ENCODE results near the gene GLI1.
A peak's percentile ranks its signal among the peaks of the same experiment; 100 is the strongest.

GLI1 gene

DNA sequence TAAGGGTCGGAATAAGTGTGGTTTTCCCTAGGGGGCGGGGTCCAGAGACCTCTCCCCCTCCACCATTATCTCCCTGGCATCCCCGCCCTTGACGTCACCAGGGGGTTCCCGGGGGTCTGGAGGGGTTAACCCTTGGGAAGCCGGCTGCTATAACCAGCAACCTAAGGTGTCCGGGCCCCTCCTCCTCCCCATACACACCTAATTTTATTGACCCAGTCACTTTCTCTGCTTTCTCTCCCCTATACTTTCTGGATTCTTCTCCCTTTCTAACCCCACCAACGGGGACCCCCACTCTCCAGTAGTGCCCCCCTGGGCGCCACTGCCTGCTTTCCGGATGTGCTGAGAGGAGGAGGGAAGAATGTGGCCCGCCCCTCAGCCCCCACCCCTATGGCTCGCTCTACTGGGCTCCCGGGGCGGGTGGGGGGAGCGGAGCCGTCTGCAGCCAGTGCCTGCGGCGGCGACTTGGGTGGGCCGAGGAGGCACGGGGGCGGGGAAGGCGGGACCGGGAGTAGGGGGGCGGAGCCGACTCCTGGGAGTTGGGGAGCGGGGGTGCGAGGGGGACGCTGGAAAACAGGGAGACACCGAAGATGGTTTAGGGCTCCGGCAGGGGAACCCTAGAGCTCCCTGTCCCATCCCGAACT lies 1.8 kb downstream of the GLI1 start:
- no peak for FAIRE-seq
- no peak for TF ChIP-seq POLR2A (IDR thresholded peaks at IDR 0.05; ENCODE audit: low read depth, low read length)
- peak; percentile 54 for DNase-seq (ENCODE audit: insufficient read length, low spot score)

GRCh38 chr12:57461917-57462250 lies 2.3 kb downstream of the GLI1 start:
- TF ChIP-seq POLR2A (IDR thresholded peaks at IDR 0.05; ENCODE audit: low read depth, low read length) = no peak
- FAIRE-seq = no peak
- no peak for DNase-seq (ENCODE audit: insufficient read length, low spot score)

GRCh38 chr12:57462251-57462911 lies 2.8 kb downstream of the GLI1 start:
- TF ChIP-seq POLR2A (IDR thresholded peaks at IDR 0.05; ENCODE audit: low read depth, low read length) = no peak
- no peak for FAIRE-seq
- peak; percentile 95 for DNase-seq (ENCODE audit: insufficient read length, low spot score)

DNA sequence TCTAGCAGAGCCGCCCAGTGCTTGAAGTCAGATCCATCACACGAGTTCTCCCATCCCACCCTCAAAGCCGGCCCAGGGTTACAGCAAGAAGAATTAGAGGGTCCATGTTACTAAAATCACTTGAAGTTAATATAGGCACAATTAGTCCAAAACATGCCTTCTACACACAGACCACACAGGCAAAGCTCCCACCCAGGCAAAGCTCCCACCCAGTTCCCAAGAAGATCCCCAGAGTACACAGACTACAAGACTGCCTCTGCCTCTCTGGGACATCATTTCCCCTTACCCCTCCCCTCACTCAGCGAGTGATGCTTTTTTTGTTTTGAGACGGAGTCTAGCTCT lies 3.3 kb downstream of the GLI1 start:
- no peak for TF ChIP-seq POLR2A (IDR thresholded peaks at IDR 0.05; ENCODE audit: low read depth, low read length)
- FAIRE-seq = no peak
- no peak for DNase-seq (ENCODE audit: insufficient read length, low spot score)

DNA sequence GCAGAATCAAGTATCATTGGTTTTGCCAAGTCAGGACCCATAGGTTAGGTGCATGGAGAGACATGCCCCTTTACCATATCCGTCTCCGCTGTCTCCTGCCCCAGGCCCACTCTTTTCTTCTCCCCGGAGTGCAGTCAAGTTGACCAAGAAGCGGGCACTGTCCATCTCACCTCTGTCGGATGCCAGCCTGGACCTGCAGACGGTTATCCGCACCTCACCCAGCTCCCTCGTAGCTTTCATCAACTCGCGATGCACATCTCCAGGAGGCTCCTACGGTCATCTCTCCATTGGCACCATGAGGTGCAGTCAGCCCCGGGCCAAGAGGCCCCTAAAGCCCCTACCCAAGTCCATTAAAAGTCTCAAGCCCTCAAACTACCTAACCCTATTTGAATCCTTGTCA lies 5.0 kb downstream of the GLI1 start:
- no peak for TF ChIP-seq POLR2A (IDR thresholded peaks at IDR 0.05; ENCODE audit: low read depth, low read length)
- no peak for FAIRE-seq

DNA sequence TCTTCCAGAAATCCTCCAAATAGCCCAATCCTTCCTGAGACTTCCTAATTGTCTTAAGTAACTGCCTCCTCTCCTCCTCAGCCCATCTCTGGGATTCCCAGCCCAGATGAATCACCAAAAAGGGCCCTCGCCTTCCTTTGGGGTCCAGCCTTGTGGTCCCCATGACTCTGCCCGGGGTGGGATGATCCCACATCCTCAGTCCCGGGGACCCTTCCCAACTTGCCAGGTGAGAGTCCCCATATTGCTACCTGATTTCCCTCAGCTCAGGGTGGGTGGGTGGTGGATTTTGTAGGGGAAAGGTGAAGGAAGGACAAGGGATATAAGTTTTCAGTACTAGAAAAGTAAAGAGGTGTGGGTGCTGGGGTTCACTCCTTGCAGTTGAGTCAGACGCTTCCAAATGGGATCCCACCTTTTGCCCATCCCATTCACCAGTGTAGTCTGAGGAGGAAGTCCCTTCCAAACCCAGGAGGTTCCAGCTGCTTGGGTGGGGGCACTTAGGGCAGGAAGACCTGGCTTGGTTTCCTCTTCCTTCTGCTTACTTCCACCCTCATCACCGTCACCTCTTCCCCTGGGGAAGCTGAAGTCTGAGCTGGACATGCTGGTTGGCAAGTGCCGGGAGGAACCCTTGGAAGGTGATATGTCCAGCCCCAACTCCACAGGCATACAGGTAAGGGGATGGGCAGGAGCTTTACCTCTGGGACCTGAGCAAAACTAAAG lies 5.6 kb downstream of the GLI1 start:
- DNase-seq (ENCODE audit: insufficient read length, low spot score) (no peak), FAIRE-seq (no peak)
- no peak for TF ChIP-seq POLR2A (IDR thresholded peaks at IDR 0.05; ENCODE audit: low read depth, low read length)

More for the DNA sequence above, 5.0 kb downstream of the GLI1 start:
- DNase-seq (ENCODE audit: insufficient read length, low spot score) = no peak

DNA sequence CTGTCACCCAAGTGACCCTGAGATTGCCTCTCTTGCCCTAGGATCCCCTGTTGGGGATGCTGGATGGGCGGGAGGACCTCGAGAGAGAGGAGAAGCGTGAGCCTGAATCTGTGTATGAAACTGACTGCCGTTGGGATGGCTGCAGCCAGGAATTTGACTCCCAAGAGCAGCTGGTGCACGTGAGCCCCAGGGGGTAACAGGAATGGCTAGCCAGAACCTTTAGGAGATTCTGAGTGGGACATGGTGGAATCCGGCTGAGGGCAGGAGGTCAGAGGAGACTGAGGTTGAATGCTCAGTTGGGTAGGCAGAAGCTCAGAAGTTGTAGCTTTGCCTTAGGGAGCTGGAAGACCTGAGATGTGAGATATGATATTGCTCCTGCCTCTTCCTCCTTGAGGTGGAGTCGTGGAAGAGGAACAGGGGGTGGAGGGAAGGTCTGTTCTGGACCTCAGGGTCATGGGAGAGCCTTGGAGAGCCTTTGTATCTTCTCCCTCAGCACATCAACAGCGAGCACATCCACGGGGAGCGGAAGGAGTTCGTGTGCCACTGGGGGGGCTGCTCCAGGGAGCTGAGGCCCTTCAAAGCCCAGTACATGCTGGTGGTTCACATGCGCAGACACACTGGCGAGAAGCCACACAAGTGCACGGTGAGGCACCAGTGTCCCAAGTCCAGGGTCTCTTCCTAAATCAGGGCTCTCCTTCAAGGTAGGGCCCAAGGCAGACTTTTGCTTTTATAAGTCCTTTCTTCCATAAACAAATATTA lies 6.3 kb downstream of the GLI1 start:
- no peak for FAIRE-seq
- DNase-seq (ENCODE audit: insufficient read length, low spot score) = no peak
- TF ChIP-seq POLR2A (IDR thresholded peaks at IDR 0.05; ENCODE audit: low read depth, low read length) = no peak

GRCh38 chr12:57467212-57467874 lies 7.8 kb downstream of the GLI1 start:
- FAIRE-seq = no peak
- no peak for TF ChIP-seq POLR2A (IDR thresholded peaks at IDR 0.05; ENCODE audit: low read depth, low read length)
- DNase-seq (ENCODE audit: insufficient read length, low spot score) = no peak

GRCh38 chr12:57467915-57468314 lies 8.3 kb downstream of the GLI1 start:
- no peak for TF ChIP-seq POLR2A (IDR thresholded peaks at IDR 0.05; ENCODE audit: low read depth, low read length)
- FAIRE-seq (no peak), DNase-seq (ENCODE audit: insufficient read length, low spot score) (no peak)

DNA sequence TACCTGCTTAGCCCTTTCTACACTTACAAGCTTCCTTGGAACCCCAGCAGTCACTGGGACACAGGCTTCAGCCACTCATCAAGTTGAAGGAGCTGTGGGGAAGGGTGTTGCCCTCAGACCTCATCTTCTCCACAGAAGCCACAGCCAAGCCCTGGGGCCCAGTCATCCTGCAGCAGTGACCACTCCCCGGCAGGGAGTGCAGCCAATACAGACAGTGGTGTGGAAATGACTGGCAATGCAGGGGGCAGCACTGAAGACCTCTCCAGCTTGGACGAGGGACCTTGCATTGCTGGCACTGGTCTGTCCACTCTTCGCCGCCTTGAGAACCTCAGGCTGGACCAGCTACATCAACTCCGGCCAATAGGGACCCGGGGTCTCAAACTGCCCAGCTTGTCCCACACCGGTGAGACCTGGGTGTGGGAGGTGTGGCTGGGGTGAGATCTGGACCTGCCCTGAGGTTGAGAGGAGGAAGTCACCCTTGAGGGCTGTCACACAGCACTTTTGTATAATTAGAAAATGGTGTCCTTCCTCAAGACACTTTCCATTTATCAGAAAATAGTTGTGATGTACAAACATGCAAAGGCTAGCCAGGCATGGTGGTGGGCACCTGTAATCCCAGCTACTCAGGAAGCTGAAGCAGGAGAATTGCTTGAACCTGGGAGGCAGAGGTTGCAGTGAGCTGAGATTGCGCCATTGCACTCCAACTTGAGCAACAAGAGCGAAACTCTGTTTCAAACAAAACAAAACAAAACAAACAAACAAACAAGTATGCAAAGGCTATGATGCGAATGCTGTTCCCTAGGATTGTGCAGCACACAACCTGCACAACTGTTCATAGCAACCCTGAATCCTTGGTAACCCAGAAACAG lies 9.9 kb downstream of the GLI1 start:
- DNase-seq (ENCODE audit: insufficient read length, low spot score) (no peak), FAIRE-seq (no peak)
- TF ChIP-seq POLR2A (IDR thresholded peaks at IDR 0.05; ENCODE audit: low read depth, low read length) = no peak

GRCh38 chr12:57470286-57470969 lies 10.8 kb downstream of the GLI1 start:
- DNase-seq (ENCODE audit: insufficient read length, low spot score) = no peak
- TF ChIP-seq POLR2A (IDR thresholded peaks at IDR 0.05; ENCODE audit: low read depth, low read length) = no peak
- no peak for FAIRE-seq

DNA sequence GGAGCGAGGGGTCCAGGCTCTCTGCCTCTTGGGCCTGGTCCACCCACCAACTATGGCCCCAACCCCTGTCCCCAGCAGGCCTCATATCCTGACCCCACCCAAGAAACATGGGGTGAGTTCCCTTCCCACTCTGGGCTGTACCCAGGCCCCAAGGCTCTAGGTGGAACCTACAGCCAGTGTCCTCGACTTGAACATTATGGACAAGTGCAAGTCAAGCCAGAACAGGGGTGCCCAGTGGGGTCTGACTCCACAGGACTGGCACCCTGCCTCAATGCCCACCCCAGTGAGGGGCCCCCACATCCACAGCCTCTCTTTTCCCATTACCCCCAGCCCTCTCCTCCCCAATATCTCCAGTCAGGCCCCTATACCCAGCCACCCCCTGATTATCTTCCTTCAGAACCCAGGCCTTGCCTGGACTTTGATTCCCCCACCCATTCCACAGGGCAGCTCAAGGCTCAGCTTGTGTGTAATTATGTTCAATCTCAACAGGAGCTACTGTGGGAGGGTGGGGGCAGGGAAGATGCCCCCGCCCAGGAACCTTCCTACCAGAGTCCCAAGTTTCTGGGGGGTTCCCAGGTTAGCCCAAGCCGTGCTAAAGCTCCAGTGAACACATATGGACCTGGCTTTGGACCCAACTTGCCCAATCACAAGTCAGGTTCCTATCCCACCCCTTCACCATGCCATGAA lies 11.5 kb downstream of the GLI1 start:
- DNase-seq (ENCODE audit: insufficient read length, low spot score) = no peak
- TF ChIP-seq POLR2A (IDR thresholded peaks at IDR 0.05; ENCODE audit: low read depth, low read length) = no peak
- FAIRE-seq = no peak
